Progenitor cell of endocrine pancreas (in vitro differentiated cells): ENCODE measurements around the gene PCSK5. TPM values are rescaled to one million over a fixed set of nuclear protein-coding genes. Genes with fewer than 3 reads are reported as not detected.

Source experiments
- DNase-seq: peaks from one replicate; pipeline ENCODE4 v3.0.0; 2021; ENCODE audit warnings: low spot score; ENCODE audit not compliant: unreplicated experiment
- H3K27ac Mint-ChIP-seq: 2 replicates; pipeline ENCODE4 v1.8.0; 2021; ENCODE audit warnings: mild to moderate bottlenecking, moderate library complexity, mixed read lengths
- H3K27me3 Mint-ChIP-seq: 2 replicates; pipeline ENCODE4 v1.8.0; 2021; ENCODE audit warnings: mixed read lengths
- H3K36me3 Mint-ChIP-seq: 2 replicates; pipeline ENCODE4 v1.8.0; 2022; ENCODE audit warnings: mixed read lengths; ENCODE audit not compliant: insufficient read depth
- H3K4me1 Mint-ChIP-seq: 2 replicates; pipeline ENCODE4 v1.8.0; 2021; ENCODE audit warnings: low read depth, mixed read lengths
- H3K4me3 Mint-ChIP-seq: 2 replicates; pipeline ENCODE4 v1.8.0; 2021; ENCODE audit warnings: low read depth, mild to moderate bottlenecking, moderate library complexity, mixed read lengths
- H3K9me3 Mint-ChIP-seq: 2 replicates; pipeline ENCODE4 v1.8.0; 2021; ENCODE audit warnings: low read depth, mixed read lengths
- total RNA-seq: library from RNA; stranded (reverse); gene quantifications from 2 replicates; pipeline ENCODE4 v1.2.1, GENCODE V29; 2021
- TF ChIP-seq, protein P1 (sequence below): fragments of 200-600 bp; sonication (generic); IDR thresholded peaks from one replicate; pipeline ENCODE4 v1.5.0; 2021; ENCODE audit warnings: antibody characterized with exemption, mild to moderate bottlenecking; ENCODE audit not compliant: unreplicated experiment

Gene PCSK5
- total RNA-seq, 1 donor from 2014 or later = 7.3 TPM

DNA sequence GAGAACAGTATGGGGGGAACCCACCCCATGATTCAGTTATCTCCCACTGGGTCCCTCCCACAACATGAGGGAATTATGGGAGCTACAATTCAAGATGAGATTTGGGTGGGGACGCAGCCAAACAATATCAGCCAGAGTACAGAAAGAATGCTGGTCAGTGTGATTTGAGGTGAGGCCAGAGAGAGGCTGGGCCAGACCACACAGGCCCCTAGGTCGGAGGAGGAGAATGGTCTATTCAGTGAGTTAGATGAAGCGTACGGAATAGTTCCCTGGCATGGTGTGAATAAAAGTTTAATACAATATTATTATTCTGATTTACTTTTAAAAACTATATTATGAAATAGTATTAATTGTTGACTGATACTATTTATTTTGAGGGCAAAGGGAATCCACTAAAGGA, 39.7 kb downstream of the PCSK5 start:
- TF ChIP-seq, protein P1, sequence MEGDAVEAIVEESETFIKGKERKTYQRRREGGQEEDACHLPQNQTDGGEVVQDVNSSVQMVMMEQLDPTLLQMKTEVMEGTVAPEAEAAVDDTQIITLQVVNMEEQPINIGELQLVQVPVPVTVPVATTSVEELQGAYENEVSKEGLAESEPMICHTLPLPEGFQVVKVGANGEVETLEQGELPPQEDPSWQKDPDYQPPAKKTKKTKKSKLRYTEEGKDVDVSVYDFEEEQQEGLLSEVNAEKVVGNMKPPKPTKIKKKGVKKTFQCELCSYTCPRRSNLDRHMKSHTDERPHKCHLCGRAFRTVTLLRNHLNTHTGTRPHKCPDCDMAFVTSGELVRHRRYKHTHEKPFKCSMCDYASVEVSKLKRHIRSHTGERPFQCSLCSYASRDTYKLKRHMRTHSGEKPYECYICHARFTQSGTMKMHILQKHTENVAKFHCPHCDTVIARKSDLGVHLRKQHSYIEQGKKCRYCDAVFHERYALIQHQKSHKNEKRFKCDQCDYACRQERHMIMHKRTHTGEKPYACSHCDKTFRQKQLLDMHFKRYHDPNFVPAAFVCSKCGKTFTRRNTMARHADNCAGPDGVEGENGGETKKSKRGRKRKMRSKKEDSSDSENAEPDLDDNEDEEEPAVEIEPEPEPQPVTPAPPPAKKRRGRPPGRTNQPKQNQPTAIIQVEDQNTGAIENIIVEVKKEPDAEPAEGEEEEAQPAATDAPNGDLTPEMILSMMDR = no peak
- Mint-ChIP-seq H3K36me3 (peaks cover 7% of the 10 kb centered on the region), H3K27me3 (no peaks in the 10 kb centered on the region), H3K4me3 (no peak overlapping the region), H3K27ac (no peak overlapping the region), H3K4me1 (peaks cover 3% of the 10 kb centered on the region), H3K9me3 (no peaks in the 10 kb centered on the region)
- no peak for DNase-seq

DNA sequence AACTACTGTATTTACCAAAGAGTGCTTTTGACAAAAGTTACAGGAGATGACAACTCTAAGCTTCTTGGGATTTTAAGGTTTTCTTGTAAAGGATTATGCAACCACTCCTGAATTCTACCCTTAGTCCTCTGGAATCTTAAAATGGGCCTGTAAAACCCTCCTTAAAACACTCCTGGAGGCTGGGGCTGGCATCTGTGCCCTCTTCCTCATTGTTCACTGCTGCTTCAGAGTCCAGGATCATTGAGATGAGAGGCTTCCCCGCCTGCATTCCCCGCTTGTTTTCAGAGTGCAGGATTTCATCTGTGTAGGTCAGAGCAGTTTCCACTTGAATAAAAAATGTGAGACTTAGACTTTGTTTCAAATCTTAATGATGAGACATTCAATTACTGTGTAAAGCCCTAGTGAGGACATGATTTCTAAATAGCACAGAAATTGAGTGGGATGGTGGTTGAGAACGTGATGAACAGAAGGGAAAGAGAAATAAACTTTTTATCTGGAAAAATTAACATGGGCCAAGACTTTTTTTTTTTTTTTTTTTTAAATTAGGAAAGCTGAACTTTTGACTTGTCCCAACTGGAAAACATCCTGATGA, 40.4 kb downstream of the PCSK5 start:
- Mint-ChIP-seq H3K36me3 (peaks cover 7% of the 10 kb centered on the region), H3K4me1 (peaks cover 3% of the 10 kb centered on the region), H3K9me3 (no peaks in the 10 kb centered on the region), H3K4me3 (no peak overlapping the region), H3K27ac (no peak overlapping the region), H3K27me3 (no peaks in the 10 kb centered on the region)
- TF ChIP-seq, protein P1 = no peak
- DNase-seq = no peak

DNA sequence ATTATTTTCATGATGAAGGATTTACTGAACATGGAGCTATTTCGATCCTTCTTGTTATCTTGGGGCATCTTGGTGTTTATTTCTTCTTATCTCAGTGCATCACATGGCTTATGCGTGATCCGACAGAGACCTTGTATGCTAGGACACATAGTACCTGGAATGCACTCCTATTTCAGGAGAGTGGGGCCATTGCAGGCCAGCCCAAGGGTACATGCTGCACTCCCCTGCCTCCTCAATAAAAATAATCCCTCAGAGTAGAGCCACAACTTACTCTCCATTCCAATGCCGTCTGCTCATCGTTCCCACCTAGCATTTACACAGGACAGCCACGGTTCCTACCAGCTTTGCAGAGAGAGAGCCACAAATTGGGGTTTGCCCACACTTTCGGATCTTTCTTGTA, 43.5 kb downstream of the PCSK5 start:
- no peak overlapping the region for H3K4me3 Mint-ChIP-seq
- peaks cover 9% of the 10 kb centered on the region for H3K36me3 Mint-ChIP-seq
- TF ChIP-seq, protein P1 = no peak
- DNase-seq = no peak
- no peak overlapping the region for H3K27ac Mint-ChIP-seq
- no peaks in the 10 kb centered on the region for H3K9me3 Mint-ChIP-seq
- no peaks in the 10 kb centered on the region for H3K27me3 Mint-ChIP-seq
- H3K4me1 Mint-ChIP-seq = peaks cover 3% of the 10 kb centered on the region

DNA sequence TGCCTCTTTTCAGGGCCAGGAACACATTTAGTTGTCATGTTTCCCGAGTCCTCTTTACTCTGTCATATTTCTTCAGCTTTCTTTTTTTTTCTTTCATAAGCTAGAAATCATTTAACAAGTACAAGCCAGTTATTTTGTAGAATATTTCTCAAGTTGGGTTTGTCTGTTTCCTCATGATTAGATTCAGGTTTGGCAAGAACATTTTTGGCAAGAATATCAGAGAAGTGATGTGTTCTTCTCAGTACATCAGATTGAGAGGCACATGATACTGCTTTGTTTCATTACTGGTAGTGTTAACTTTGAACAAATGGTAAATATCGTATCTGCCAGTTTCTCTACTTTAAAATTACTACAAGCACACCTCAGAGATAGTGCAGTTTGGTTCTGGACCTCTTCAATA, 45.1 kb downstream of the PCSK5 start:
- H3K27me3 Mint-ChIP-seq = no peaks in the 10 kb centered on the region
- peaks cover 9% of the 10 kb centered on the region for H3K36me3 Mint-ChIP-seq
- H3K27ac Mint-ChIP-seq = no peak overlapping the region
- TF ChIP-seq, protein P1 = no peak
- H3K9me3 Mint-ChIP-seq = no peaks in the 10 kb centered on the region
- H3K4me3 Mint-ChIP-seq = no peak overlapping the region
- DNase-seq = no peak
- peaks cover 3% of the 10 kb centered on the region for H3K4me1 Mint-ChIP-seq

DNA sequence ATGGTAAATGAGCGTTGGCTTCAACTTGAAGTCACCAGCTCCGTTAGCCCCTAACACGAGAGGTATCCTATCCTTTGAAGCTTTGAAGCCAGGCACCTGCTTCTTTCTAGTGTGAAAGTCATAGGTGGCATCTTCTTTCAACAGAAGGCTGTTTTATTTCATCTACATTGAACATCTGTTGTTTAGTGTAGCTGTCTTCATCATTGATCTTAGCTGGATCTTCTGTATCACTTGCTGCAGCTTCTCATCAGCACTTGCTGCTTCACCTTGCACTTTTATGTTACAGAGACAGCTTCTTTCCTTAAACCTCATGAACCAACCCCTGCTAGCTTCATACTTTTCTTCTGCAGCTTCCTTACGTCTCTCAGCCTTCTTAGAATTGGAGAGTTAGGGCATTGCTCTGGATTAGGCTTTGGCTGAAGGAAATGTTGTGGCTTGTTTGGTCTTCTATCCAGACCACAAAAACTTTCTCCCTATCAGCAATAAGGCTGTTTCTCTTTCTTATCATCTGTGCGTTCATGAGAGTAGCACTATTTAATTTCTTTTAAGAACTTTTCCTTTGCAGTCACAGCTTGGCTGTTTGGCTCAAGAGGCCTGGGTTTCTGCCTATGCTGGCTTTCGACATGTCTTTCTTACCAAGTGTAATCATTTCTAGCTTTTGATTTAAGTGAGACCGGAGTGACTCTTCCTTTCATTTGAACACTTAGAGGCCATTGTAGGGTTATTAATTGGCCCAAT, 47.2 kb downstream of the PCSK5 start:
- Mint-ChIP-seq H3K27me3 (no peaks in the 10 kb centered on the region), H3K4me1 (no peaks in the 10 kb centered on the region), H3K27ac (no peak overlapping the region), H3K4me3 (no peak overlapping the region), H3K9me3 (no peaks in the 10 kb centered on the region), H3K36me3 (peaks cover 9% of the 10 kb centered on the region)
- DNase-seq = no peak
- TF ChIP-seq, protein P1 = no peak
